KG1 (cell line): Measurements from ENCODE around the gene PLCH1.
A peak's percentile ranks its signal among the peaks of the same experiment; 100 is the strongest.

Experiments used
- DNase-seq: peaks from one replicate; lab custom pipeline; 2025; lab: John Stamatoyannopoulos, UW

Gene PLCH1

GRCh38 chr3:155607761-155608160 is 137.1 kb downstream of the PLCH1 start:
- DNase-seq: no peak

- no peak for DNase-seq
Observed at GRCh38 chr3:155605571-155605970, 139.3 kb downstream of the PLCH1 start.

GRCh38 chr3:155604967-155605366 is 139.9 kb downstream of the PLCH1 start:
- no peak for DNase-seq

- DNase-seq: no peak
Observed at GRCh38 chr3:155604126-155604525, 140.7 kb downstream of the PLCH1 start.

GRCh38 chr3:155603302-155603701 is 141.6 kb downstream of the PLCH1 start:
- no peak for DNase-seq

- no peak for DNase-seq
Observed at GRCh38 chr3:155602307-155602706, 142.6 kb downstream of the PLCH1 start.

- DNase-seq: no peak
Observed at GRCh38 chr3:155598671-155599070, 146.2 kb downstream of the PLCH1 start.

GRCh38 chr3:155596615-155597014 is 148.3 kb downstream of the PLCH1 start:
- DNase-seq: no peak

- DNase-seq: no peak
Observed at GRCh38 chr3:155595371-155595770, 149.5 kb downstream of the PLCH1 start.

- no peak for DNase-seq
Observed at GRCh38 chr3:155594526-155595187, 150.2 kb downstream of the PLCH1 start.

GRCh38 chr3:155587581-155587980 is 157.3 kb downstream of the PLCH1 start:
- no peak for DNase-seq

- DNase-seq: no peak
Observed at GRCh38 chr3:155585384-155585783, 159.5 kb downstream of the PLCH1 start.

- no peak for DNase-seq
Observed at GRCh38 chr3:155581579-155581978, 163.3 kb downstream of the PLCH1 start.

GRCh38 chr3:155572085-155572484 is 172.8 kb downstream of the PLCH1 start:
- DNase-seq: no peak

- DNase-seq: no peak
Observed at GRCh38 chr3:155568295-155568694, 176.6 kb downstream of the PLCH1 start.

GRCh38 chr3:155560594-155560993 is 184.3 kb downstream of the PLCH1 start:
- DNase-seq: no peak

GRCh38 chr3:155560135-155560534 is 184.7 kb downstream of the PLCH1 start:
- no peak for DNase-seq

GRCh38 chr3:155556531-155556930 is 188.3 kb downstream of the PLCH1 start:
- DNase-seq: no peak

GRCh38 chr3:155555479-155556060 is 189.3 kb downstream of the PLCH1 start:
- no peak for DNase-seq

- peak; percentile 82 for DNase-seq
Observed at GRCh38 chr3:155554777-155555451, 190.0 kb downstream of the PLCH1 start.

GRCh38 chr3:155553780-155554179 is 191.1 kb downstream of the PLCH1 start:
- DNase-seq: peak; percentile 63

GRCh38 chr3:155553326-155553725 is 191.5 kb downstream of the PLCH1 start:
- no peak for DNase-seq

GRCh38 chr3:155550391-155550790 is 194.5 kb downstream of the PLCH1 start:
- DNase-seq: no peak
